ENCODE data around the gene TMED6. TPM values are rescaled to one million over a fixed set of nuclear protein-coding genes. Genes with fewer than 3 reads are reported as not detected.

Gene TMED6
- total RNA-seq (2014; rRNA removed; shearing (Covaris generic)) = not detected in 2 replicates

GRCh38 chr16:69351309-69352027 is at the start of gene TMED6:
TSS of gene TMED6 (minus strand) at chr16:69351786. CDS start at chr16:69351753, 33 bp downstream.

GRCh38 chr16:69339289-69340094 is 12.1 kb downstream of the TMED6 start, which contains the start of the genes COG8 and NIP7:
TSS of gene COG8 (minus strand) at chr16:69339564. CDS start at chr16:69339552, 12 bp downstream.
TSS of gene NIP7 (plus strand) at chr16:69339772. CDS start at chr16:69339830, 58 bp downstream.

GRCh38 chr16:69330286-69331109 is 21.1 kb downstream of the TMED6 start, which contains the start of gene PDF:
TSS of gene PDF (minus strand) at chr16:69330588. CDS start at chr16:69330570, 18 bp downstream.

GRCh38 chr16:69310653-69311532 is 40.7 kb downstream of the TMED6 start, which contains the start of gene VPS4A:
TSS of gene VPS4A (plus strand) at chr16:69311350. CDS start at chr16:69311512, 162 bp downstream.

Other genes starting within 250 kb of the TMED6 start
- 2.8 and 5.5 TPM in 2 replicates for gene HAS3, start 246.1 kb downstream of the TMED6 start, total RNA-seq (2014; rRNA removed; shearing (Covaris generic))
- 32.7 and 42.4 TPM in 2 replicates for gene CHTF8, start 219.2 kb downstream of the TMED6 start, total RNA-seq (2014; rRNA removed; shearing (Covaris generic))
- gene UTP4, start 219.1 kb downstream of the TMED6 start, total RNA-seq (2014; rRNA removed; shearing (Covaris generic)) = 36.6 and 51.4 TPM in 2 replicates
- gene SNTB2, start 164.6 kb downstream of the TMED6 start, total RNA-seq (2014; rRNA removed; shearing (Covaris generic)) = 102 and 115 TPM in 2 replicates
- 43.7 TPM in 2 replicates for gene VPS4A, start 40.4 kb downstream of the TMED6 start, total RNA-seq (2014; rRNA removed; shearing (Covaris generic))
- gene PDF, start 21.2 kb downstream of the TMED6 start, total RNA-seq (2014; rRNA removed; shearing (Covaris generic)) = 87.1 and 92.0 TPM in 2 replicates
- gene COG8, start 12.2 kb downstream of the TMED6 start, total RNA-seq (2014; rRNA removed; shearing (Covaris generic)) = 42.0 and 68.1 TPM in 2 replicates
- gene NIP7, start 12.0 kb downstream of the TMED6 start, total RNA-seq (2014; rRNA removed; shearing (Covaris generic)) = 66.3 and 72.0 TPM in 2 replicates
- 8.4 and 9.2 TPM in 2 replicates for gene TERF2, start 34.2 kb upstream of the TMED6 start, total RNA-seq (2014; rRNA removed; shearing (Covaris generic))
- 30.9 and 56.2 TPM in 2 replicates for gene CYB5B, start 72.8 kb upstream of the TMED6 start, total RNA-seq (2014; rRNA removed; shearing (Covaris generic))
- gene NFAT5, start 214.2 kb upstream of the TMED6 start, total RNA-seq (2014; rRNA removed; shearing (Covaris generic)) = 8.8 and 9.9 TPM in 2 replicates

All from A375 (cell line).